Stimulated activated CD4-positive, alpha-beta T cell treated with anti-CD3 and anti-CD28 coated beads, Interleukin-1b, Interleukin-23, amount 100 ng/mL, for 1 hour (primary cell): ENCODE results near the gene WDFY3.

ENCODE experiments used
- DNase-seq, 2 donors: peaks; one replicate each; pipeline ENCODE4 v3.0.0-alpha.2; 2020; ENCODE audit warnings: low read depth in 2 of 2

WDFY3 gene

DNA sequence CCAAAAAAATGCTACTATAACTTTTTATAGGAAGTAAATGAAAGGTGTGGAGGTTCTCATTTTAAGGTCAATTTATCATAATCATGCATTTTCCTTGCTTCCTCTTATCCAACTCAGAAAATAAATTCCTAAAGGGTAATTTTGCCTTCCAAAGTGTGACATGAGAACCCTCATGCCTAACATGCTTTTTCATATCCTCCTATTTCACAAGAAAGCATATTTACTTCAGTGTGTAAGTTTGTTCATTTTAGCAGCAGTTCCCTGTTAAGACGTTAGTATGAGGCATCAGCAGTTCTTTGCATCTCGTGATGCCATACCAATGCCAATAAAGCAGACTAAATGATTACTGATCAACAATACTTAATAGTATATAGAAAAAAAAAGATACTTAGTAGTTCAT lies 18.4 kb downstream of the WDFY3 start:
- no peak for DNase-seq

GRCh38 chr4:84944947-84945346 lies 21.5 kb downstream of the WDFY3 start:
- no peak for DNase-seq

DNA sequence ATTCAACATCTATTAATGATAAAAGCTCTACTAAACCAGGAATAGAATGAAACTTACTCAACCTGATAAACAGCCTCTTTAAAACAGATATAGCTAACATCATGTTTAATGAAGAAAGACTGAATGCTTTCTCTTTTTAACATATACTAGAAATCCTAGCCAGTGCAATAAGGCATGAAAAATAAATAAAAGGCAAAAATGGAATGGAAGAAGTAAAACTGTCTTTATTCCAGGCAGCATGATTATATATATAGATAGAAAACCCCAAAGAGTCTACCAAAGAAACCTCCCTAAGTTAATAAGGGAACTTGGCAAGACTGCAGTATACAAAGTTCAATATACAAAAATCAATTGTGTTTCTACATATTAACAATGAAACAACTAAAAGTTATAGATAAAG lies 25.5 kb downstream of the WDFY3 start:
- DNase-seq, result no peak

DNA sequence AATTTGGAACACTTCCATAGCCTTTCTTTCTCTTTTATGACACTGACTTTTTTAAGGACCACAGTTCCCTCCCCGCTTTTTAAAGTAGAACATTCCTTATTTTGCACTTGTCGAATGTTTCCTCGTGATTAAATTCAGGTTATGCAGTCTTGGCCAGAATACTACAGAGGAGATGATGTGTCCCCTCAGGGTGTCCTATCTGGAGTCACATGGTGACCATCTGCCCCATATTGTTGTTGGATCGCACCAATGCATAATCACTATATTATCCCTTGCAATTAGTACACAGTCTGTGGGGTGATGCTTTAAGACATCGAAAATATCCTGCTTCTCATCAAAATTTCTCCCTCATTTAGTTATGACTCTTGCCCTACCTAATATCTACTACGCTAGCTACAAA lies 27.4 kb downstream of the WDFY3 start:
- DNase-seq, result no peak

DNA sequence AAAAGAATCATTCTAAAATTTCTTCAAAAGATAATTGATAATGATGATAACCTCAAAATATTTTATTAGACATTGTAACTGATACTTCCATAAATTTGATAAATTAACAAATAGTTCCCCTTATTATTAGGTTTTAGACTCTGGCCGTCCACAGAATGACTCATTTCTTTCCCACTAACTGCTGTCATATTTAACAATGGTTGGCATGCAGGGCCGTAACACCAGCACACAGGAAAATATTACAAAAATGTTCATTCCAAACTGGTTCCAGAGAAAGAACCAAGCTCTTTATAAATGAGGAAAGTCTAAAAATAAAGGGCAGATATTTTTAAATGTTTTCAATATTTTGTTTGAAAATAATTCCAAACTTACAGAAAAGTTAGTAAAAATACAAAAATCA lies 28.2 kb downstream of the WDFY3 start:
- no peak for DNase-seq

DNA sequence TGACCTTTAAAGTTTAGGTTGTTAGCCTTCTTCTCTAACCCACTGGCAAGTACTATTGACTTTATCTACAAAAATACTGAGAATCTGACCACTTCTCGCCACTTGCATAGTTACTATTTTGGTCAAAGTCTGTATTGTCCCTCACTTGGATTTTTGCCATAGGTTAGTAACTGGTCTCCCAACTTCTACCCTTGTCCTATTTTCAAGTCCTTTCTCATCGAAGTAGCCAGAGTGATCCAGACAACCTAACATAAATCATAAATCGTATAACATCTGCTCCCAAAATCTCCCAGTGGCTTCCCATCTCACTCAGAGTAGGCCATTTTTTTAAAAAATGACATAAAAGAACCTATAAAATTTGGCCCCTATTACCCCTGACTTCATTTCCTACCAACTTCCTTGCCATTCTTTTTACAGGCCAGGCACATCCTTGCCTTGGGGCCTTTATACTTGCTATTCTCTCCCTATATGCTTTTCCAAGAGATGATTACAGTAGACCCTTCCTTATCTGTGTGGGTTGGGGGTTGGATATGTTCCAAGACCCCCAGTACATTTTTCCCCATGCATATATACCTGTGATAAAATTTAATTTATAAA lies 29.0 kb downstream of the WDFY3 start:
- no peak for DNase-seq

GRCh38 chr4:84936123-84936522 lies 30.4 kb downstream of the WDFY3 start:
- DNase-seq, result no peak

GRCh38 chr4:84932462-84932861 lies 34.0 kb downstream of the WDFY3 start:
- no peak for DNase-seq

GRCh38 chr4:84931961-84932360 lies 34.5 kb downstream of the WDFY3 start:
- no peak for DNase-seq

DNA sequence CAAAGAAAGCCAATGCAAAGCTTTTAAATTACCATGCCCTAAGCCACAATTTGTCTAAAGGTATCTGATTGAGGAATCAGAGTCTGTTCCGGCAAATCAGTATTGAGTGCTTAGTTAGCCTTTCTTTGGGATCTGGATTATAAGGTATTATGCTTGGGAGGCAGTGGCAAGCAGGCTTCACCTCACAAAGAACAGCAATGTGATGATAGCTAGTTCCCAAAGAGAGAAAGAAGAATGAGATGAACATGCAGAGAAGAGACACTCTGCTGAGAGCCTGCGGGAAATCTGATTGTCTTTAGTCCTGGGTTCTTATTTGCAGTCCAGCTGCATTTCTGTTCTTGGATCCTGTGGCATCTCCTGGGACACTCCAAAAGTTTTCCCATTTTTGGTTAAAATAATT lies 35.2 kb downstream of the WDFY3 start:
- no peak for DNase-seq

GRCh38 chr4:84928089-84928488 lies 38.4 kb downstream of the WDFY3 start:
- no peak for DNase-seq

- no peak for DNase-seq
Observed at GRCh38 chr4:84927428-84927827, 39.1 kb downstream of the WDFY3 start.

DNA sequence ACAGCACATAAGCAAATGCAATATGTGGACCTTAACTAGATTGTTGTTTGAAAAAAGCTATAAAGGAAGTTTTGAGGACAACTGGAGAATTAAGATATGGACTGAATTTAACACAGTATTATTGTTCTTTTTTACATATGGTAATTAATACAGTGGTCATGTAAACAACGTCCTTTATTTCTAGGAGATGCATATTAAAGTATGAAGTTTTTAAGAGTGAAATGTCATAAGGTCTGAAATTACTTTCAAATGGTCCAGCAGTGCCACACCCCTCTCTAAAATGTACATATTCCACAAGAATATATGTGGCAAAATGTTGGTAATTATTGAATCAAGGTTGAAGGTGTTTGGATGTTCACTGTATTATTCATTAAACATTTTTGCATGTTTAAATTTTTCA lies 40.9 kb downstream of the WDFY3 start:
- no peak for DNase-seq

- no peak for DNase-seq
Observed at GRCh38 chr4:84924434-84924833, 42.1 kb downstream of the WDFY3 start.

DNA sequence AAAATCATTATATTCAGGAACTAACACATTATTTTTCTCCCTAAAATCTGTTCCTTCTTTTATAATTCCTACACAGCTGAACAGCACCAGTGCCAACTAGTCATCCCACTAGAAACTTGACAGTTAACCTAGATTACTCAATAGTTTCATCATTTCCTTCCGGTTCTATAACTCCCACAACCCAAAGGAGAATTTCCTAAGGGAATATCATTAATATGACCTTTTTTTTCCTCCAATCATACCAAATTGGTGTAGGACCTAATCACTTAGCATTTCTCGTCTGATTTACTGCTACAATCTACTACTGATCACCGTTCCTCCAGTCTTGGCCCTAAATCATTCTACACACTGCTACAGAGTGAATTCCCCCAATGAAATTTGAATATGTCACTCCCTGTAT lies 45.9 kb downstream of the WDFY3 start:
- no peak for DNase-seq

DNA sequence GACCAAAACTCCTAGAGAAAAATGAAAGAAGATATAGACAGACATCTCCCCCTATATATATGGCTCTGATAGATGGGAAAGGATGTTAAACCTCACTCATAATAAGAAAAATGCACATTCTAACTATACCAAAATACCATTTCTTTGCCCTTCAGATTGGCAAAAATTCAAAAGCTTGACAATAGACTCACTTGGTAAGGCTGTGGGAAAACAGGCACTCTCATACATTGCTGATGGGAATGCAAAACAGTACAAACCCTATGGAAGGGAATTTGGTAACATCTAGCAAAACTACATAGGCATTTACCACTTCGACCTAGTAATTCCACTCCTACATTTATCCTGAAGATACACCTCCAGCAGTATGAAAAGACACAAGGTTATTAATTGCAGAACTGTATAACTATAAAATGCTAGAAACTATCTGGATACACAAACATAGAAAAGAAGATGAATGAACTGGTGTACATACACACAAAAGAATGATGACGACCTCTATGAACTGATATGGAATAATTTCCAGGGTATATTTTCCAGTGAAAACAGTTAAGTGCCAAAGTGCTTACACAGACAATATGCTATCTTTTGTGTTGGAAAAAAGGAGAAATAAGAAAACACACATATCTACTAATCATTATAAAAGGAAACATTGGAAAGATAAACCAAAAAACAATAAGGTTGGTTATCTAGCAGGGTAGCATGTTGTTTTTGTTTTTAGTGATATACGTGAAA lies 48.5 kb downstream of the WDFY3 start:
- DNase-seq, result no peak

DNA sequence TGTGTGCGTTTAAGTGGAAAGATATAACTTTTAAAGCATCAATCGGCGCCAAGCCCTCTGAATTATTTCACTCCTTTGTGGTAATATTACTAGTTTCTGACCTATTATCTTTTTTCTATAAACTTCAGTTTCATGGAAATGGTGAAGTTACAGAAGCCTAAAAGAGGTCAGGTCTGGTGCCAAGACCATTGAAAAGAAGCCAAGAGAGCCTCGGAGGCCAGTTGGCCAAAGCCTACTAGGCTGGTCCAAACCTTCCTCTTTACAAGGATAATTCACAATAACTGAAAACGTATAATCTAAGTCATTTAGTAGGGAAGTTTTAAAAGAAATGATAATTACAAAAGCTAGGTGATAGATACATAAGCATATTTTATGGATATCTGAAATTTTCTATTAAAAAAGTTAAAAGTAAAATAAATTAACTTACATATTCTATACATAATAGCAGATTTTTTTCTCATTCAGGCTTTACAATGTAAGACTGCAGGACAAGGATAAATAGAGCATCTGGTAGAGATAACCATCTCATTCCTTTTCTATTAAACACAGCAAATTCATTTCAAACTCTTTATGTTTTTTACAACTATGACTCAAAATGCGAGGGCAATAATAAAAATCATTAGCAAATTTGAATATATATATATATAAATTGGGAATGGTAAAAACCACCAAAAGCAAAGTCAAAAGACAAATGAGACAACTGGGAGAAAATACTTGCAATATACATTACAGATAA lies 49.2 kb downstream of the WDFY3 start:
- DNase-seq, result no peak

DNA sequence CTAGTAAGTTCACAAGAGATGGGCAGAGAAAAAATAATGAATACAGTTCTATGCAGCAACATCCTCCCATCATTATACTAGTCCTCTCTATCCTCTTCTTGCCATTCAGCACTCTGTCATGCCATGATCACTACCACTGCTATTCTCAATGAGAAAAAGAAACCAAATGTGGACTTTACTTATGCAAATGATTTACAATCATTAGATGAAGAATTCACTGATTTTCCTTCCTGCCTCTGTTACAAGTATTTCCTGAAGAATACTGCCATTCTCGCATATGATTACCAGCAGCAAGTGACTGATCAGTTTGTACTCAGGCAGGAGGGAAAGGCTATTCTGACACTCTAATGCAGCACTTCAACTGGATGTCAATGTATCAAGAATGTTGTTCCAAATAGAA lies 50.3 kb downstream of the WDFY3 start:
- no peak for DNase-seq

- no peak for DNase-seq
Observed at GRCh38 chr4:84915396-84915780, 51.1 kb downstream of the WDFY3 start.

DNA sequence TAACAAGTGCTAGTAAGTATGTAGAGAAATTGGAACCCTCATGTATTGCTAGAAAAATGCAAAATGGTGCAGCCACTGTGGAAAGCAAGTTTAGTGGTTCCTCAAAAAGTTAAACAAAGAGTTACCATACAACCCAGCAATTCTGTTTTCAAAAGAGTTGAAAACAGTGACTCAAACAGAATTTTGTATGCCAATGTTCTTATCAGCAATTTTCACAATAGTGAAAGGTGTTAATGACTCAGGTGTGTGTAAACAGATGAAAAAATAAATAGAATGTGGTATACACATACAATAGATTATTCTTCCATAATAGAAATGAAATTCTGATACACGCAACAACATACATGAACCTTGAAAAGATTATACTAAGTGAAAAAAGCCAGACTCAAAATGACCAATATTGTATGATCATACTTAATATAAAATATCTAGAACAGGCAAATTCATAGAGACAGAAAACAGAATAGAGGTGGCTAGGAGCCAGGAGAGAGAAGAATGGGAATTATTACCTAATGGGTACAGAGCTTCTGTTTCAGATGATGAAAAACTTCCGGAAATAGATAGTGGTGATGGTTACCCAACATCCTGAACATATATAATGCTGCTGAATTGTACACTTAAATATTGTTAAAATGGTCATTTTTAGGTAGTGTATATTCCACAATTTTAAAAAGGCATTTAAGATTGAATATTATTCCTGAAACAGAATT lies 51.6 kb downstream of the WDFY3 start:
- DNase-seq, result no peak

DNA sequence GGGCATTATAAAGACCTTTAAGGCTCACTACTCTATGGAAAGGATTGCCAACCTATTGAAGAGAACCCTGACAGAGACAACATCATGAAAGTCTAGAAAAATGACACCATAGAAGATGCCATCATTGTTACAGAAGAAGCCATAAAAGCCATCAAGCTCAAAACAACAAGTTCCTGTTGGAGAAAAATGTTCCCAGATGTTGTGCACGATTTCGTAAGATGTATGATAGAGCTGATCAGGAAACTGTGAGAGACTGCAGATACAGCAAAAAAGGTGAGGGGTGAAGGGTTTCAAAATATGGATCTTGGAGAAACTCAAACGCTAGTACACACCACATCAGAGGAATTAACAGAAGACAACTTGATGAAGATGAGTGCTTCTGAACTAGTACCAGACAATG lies 53.3 kb downstream of the WDFY3 start:
- no peak for DNase-seq

- no peak for DNase-seq
Observed at GRCh38 chr4:84912741-84913140, 53.7 kb downstream of the WDFY3 start.

- DNase-seq, result no peak
Observed at GRCh38 chr4:84908876-84909275, 57.6 kb downstream of the WDFY3 start.
